ENCODE measurements around the gene CACFD1.

Gene CACFD1

DNA sequence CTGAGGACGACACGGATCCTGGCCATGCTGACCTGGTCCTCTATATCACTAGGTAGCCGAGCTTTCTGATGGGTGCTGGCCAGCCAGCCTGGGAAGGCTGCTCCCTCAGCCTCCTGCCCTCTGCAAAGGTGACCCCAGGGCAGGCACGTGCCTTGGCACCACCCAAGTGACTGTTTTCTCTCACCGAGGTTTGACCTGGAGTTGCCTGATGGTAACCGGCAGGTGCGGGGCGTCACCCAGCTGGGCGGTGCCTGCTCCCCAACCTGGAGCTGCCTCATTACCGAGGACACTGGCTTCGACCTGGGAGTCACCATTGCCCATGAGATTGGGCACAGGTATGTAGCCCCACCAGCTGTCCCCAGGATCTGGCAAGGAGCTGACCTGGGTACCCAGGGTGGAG, 33.8 kb upstream of the CACFD1 start:
- H3K36me3 ChIP-seq (ENCODE audit: control insufficient read depth in 1 of 2, insufficient read depth in 2 of 2, low read length in 2 of 2), result no peaks in the 10 kb centered on the region
- peaks cover 4 to 6% of the 10 kb centered on the region in 2 donors for H3K27me3 ChIP-seq (ENCODE audit: control insufficient read depth in 1 of 2, insufficient read depth in 2 of 2, low read length in 2 of 2)
- peaks cover 6 to 17% of the 10 kb centered on the region in 2 donors for H3K4me1 ChIP-seq (ENCODE audit: control insufficient read depth in 1 of 2, insufficient read depth in 2 of 2, low read length in 2 of 2)
- H3K27ac ChIP-seq (ENCODE audit: low read depth, low read length), result no peak overlapping the region
- no peak overlapping the region for H3K4me3 ChIP-seq (ENCODE audit: low read depth in 1 of 2, low read length in 2 of 2)
- H3K9ac ChIP-seq (ENCODE audit: low read depth in 1 of 2, low read length in 2 of 2), result no peak overlapping the region
- H3K9me3 ChIP-seq (ENCODE audit: control insufficient read depth in 1 of 2, low read length in 2 of 2), result no peaks in the 10 kb centered on the region

DNA sequence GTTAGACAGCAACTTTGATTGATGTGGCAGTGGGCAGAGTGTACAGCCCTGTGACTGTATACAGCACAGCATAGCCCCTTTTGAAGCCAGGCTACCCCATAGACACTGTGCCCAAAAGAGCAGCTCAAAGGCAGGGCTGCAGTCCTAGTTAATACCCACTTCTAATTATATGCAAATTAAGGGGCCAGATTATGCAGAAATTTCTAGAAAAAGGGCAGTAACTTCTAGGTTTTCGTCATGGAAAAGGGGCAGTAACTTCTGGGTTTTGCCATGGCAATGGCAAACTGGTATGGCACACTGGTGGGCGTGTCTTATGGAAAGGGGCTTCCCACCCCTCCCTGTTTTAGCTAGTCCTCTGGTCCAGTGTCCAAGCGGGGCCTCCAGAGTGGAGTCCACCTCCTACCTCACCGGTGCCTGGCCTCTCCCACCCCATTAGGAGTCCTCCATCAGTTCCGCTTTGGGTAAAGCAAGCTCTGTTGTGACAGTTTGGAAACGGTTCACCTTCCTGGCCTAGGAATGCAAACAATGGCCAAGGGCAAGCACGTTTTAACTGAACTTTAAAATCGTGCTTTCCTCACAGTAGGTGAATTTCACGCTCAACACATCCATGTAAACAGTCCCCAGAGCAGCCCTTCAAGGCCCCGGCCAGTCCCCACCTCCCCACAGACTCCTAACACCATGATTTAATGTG, 32.0 kb upstream of the CACFD1 start:
- Histone ChIP-seq H3K4me1 (ENCODE audit: control insufficient read depth in 1 of 2, insufficient read depth in 2 of 2, low read length in 2 of 2) (peaks cover 6 to 14% of the 10 kb centered on the region in 2 donors), H3K4me3 (ENCODE audit: low read depth in 1 of 2, low read length in 2 of 2) (no peak overlapping the region)

GRCh38 chr9:133428617-133429101, 31.1 kb upstream of the CACFD1 start:
- H3K4me3 ChIP-seq (ENCODE audit: low read depth in 1 of 2, low read length in 2 of 2), result no peak overlapping the region
- no peak overlapping the region for H3K27ac ChIP-seq (ENCODE audit: low read depth, low read length)
- H3K27me3 ChIP-seq (ENCODE audit: control insufficient read depth in 1 of 2, insufficient read depth in 2 of 2, low read length in 2 of 2), result peaks cover 4 to 6% of the 10 kb centered on the region in 2 donors

More for the DNA sequence above, 32.0 kb upstream of the CACFD1 start:
- Histone ChIP-seq H3K9ac (ENCODE audit: low read depth in 1 of 2, low read length in 2 of 2) (no peak overlapping the region), H3K27me3 (ENCODE audit: control insufficient read depth in 1 of 2, insufficient read depth in 2 of 2, low read length in 2 of 2) (peaks cover 4 to 6% of the 10 kb centered on the region in 2 donors), H3K36me3 (ENCODE audit: control insufficient read depth in 1 of 2, insufficient read depth in 2 of 2, low read length in 2 of 2) (no peaks in the 10 kb centered on the region), H3K27ac (ENCODE audit: low read depth, low read length) (no peak overlapping the region), H3K9me3 (ENCODE audit: control insufficient read depth in 1 of 2, low read length in 2 of 2) (no peaks in the 10 kb centered on the region)

GRCh38 chr9:133429214-133429613, 30.6 kb upstream of the CACFD1 start:
- H3K36me3 ChIP-seq (ENCODE audit: control insufficient read depth in 1 of 2, insufficient read depth in 2 of 2, low read length in 2 of 2), result no peaks in the 10 kb centered on the region
- no peak overlapping the region for H3K4me3 ChIP-seq (ENCODE audit: low read depth in 1 of 2, low read length in 2 of 2)
- H3K27me3 ChIP-seq (ENCODE audit: control insufficient read depth in 1 of 2, insufficient read depth in 2 of 2, low read length in 2 of 2), result peaks cover 4 to 6% of the 10 kb centered on the region in 2 donors

More at GRCh38 chr9:133428617-133429101, 31.1 kb upstream of the CACFD1 start:
- no peaks in the 10 kb centered on the region for H3K9me3 ChIP-seq (ENCODE audit: control insufficient read depth in 1 of 2, low read length in 2 of 2)
- H3K9ac ChIP-seq (ENCODE audit: low read depth in 1 of 2, low read length in 2 of 2), result no peak overlapping the region
- peaks cover 6 to 14% of the 10 kb centered on the region in 2 donors for H3K4me1 ChIP-seq (ENCODE audit: control insufficient read depth in 1 of 2, insufficient read depth in 2 of 2, low read length in 2 of 2)
- H3K36me3 ChIP-seq (ENCODE audit: control insufficient read depth in 1 of 2, insufficient read depth in 2 of 2, low read length in 2 of 2), result no peaks in the 10 kb centered on the region

GRCh38 chr9:133429641-133430161, 30.1 kb upstream of the CACFD1 start:
- peaks cover 4 to 6% of the 10 kb centered on the region in 2 donors for H3K27me3 ChIP-seq (ENCODE audit: control insufficient read depth in 1 of 2, insufficient read depth in 2 of 2, low read length in 2 of 2)
- H3K27ac ChIP-seq (ENCODE audit: low read depth, low read length), result no peak overlapping the region
- H3K9me3 ChIP-seq (ENCODE audit: control insufficient read depth in 1 of 2, low read length in 2 of 2), result no peaks in the 10 kb centered on the region
- H3K36me3 ChIP-seq (ENCODE audit: control insufficient read depth in 1 of 2, insufficient read depth in 2 of 2, low read length in 2 of 2), result no peaks in the 10 kb centered on the region
- H3K4me3 ChIP-seq (ENCODE audit: low read depth in 1 of 2, low read length in 2 of 2), result no peak overlapping the region
- peaks cover 6 to 14% of the 10 kb centered on the region in 2 donors for H3K4me1 ChIP-seq (ENCODE audit: control insufficient read depth in 1 of 2, insufficient read depth in 2 of 2, low read length in 2 of 2)
- H3K9ac ChIP-seq (ENCODE audit: low read depth in 1 of 2, low read length in 2 of 2), result no peak overlapping the region

More at GRCh38 chr9:133429214-133429613, 30.6 kb upstream of the CACFD1 start:
- Histone ChIP-seq H3K4me1 (ENCODE audit: control insufficient read depth in 1 of 2, insufficient read depth in 2 of 2, low read length in 2 of 2) (peaks cover 6 to 14% of the 10 kb centered on the region in 2 donors), H3K9me3 (ENCODE audit: control insufficient read depth in 1 of 2, low read length in 2 of 2) (no peaks in the 10 kb centered on the region), H3K27ac (ENCODE audit: low read depth, low read length) (no peak overlapping the region), H3K9ac (ENCODE audit: low read depth in 1 of 2, low read length in 2 of 2) (no peak overlapping the region)

DNA sequence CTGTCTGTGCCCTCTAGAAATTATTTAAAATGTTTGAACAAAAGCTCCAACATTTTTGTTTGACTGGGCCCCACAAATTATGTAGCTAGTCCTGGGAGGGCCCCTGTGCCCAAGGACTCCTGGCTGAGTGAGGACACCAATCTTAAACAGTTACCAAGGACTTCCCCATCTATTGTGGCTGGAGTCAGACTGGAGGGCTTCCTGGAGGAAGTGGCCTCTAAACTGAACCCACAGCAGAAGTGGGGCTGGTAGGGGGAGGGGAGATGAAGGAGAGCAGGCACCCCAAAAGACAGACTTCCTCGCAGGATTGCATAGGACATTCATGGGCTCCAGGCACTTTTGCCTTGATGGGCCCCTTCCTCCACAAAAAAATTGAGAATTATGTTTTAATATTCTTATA, 29.5 kb upstream of the CACFD1 start:
- H3K9ac ChIP-seq (ENCODE audit: low read depth in 1 of 2, low read length in 2 of 2), result no peak overlapping the region
- no peak overlapping the region for H3K4me3 ChIP-seq (ENCODE audit: low read depth in 1 of 2, low read length in 2 of 2)
- H3K9me3 ChIP-seq (ENCODE audit: control insufficient read depth in 1 of 2, low read length in 2 of 2), result no peaks in the 10 kb centered on the region
- no peaks in the 10 kb centered on the region for H3K36me3 ChIP-seq (ENCODE audit: control insufficient read depth in 1 of 2, insufficient read depth in 2 of 2, low read length in 2 of 2)
- H3K27ac ChIP-seq (ENCODE audit: low read depth, low read length), result no peak overlapping the region
- H3K27me3 ChIP-seq (ENCODE audit: control insufficient read depth in 1 of 2, insufficient read depth in 2 of 2, low read length in 2 of 2), result peaks cover 4 to 6% of the 10 kb centered on the region in 2 donors
- H3K4me1 ChIP-seq (ENCODE audit: control insufficient read depth in 1 of 2, insufficient read depth in 2 of 2, low read length in 2 of 2), result peaks cover 6 to 14% of the 10 kb centered on the region in 2 donors

DNA sequence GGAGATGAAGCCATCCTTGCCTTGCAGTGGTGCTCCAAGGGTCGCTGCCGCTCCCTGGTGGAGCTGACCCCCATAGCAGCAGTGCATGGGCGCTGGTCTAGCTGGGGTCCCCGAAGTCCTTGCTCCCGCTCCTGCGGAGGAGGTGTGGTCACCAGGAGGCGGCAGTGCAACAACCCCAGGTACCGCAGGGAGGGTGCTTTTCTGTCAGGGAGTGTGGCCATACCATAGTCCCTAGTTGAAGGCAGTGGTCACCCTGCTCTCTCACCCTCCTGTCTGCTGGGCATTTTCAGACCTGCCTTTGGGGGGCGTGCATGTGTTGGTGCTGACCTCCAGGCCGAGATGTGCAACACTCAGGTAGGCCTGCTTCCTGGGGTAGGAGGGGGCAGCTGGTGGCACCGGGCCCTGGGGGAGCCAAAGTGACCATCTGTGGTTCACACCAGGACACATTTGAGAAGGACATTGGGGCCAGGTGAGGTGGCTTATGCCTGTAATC, 26.4 kb upstream of the CACFD1 start:
- no peaks in the 10 kb centered on the region for H3K27me3 ChIP-seq (ENCODE audit: control insufficient read depth in 1 of 2, insufficient read depth in 2 of 2, low read length in 2 of 2)
- no peak overlapping the region for H3K9ac ChIP-seq (ENCODE audit: low read depth in 1 of 2, low read length in 2 of 2)
- H3K4me1 ChIP-seq (ENCODE audit: control insufficient read depth in 1 of 2, insufficient read depth in 2 of 2, low read length in 2 of 2), result no peaks in the 10 kb centered on the region
- no peaks in the 10 kb centered on the region for H3K9me3 ChIP-seq (ENCODE audit: control insufficient read depth in 1 of 2, low read length in 2 of 2)
- H3K36me3 ChIP-seq (ENCODE audit: control insufficient read depth in 1 of 2, insufficient read depth in 2 of 2, low read length in 2 of 2), result no peaks in the 10 kb centered on the region
- H3K27ac ChIP-seq (ENCODE audit: low read depth, low read length), result no peak overlapping the region
- H3K4me3 ChIP-seq (ENCODE audit: low read depth in 1 of 2, low read length in 2 of 2), result no peak overlapping the region

GRCh38 chr9:133436681-133437080, 23.1 kb upstream of the CACFD1 start:
- Histone ChIP-seq H3K4me3 (ENCODE audit: low read depth in 1 of 2, low read length in 2 of 2) (no peak overlapping the region), H3K9ac (ENCODE audit: low read depth in 1 of 2, low read length in 2 of 2) (no peak overlapping the region), H3K27me3 (ENCODE audit: control insufficient read depth in 1 of 2, insufficient read depth in 2 of 2, low read length in 2 of 2) (no peaks in the 10 kb centered on the region), H3K27ac (ENCODE audit: low read depth, low read length) (no peak overlapping the region), H3K36me3 (ENCODE audit: control insufficient read depth in 1 of 2, insufficient read depth in 2 of 2, low read length in 2 of 2) (no peaks in the 10 kb centered on the region), H3K9me3 (ENCODE audit: control insufficient read depth in 1 of 2, low read length in 2 of 2) (no peaks in the 10 kb centered on the region), H3K4me1 (ENCODE audit: control insufficient read depth in 1 of 2, insufficient read depth in 2 of 2, low read length in 2 of 2) (no peaks in the 10 kb centered on the region)

DNA sequence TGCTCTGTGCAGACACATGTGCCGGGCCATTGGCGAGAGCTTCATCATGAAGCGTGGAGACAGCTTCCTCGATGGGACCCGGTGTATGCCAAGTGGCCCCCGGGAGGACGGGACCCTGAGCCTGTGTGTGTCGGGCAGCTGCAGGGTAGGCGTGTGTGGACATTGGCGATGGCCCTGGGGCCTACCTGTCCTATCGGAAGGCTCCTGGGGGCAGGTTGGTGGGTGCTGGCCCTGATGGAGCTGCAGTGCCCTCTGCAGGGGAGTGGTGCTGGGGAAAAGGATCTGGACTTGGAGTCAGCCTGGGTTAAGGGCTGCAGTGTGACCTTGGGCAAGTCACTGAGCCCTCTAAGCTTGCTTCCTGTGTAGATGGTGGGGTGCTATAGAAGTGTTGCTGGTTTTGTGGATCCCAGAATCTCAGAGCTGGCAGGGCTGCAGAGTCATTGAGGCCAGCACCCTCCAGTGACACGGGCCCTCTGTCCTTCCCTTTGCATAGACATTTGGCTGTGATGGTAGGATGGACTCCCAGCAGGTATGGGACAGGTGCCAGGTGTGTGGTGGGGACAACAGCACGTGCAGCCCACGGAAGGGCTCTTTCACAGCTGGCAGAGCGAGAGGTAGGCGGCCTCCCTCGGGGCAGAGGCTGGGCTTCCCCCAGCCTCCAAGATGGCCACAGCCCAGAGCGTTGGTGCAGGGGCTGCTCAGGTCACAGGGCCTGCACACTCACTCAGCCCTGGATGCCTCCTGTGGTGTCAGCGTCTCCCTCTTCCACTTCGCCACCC, 21.8 kb upstream of the CACFD1 start:
- Histone ChIP-seq H3K4me3 (ENCODE audit: low read depth in 1 of 2, low read length in 2 of 2) (no peak overlapping the region), H3K4me1 (ENCODE audit: control insufficient read depth in 1 of 2, insufficient read depth in 2 of 2, low read length in 2 of 2) (no peaks in the 10 kb centered on the region)

DNA sequence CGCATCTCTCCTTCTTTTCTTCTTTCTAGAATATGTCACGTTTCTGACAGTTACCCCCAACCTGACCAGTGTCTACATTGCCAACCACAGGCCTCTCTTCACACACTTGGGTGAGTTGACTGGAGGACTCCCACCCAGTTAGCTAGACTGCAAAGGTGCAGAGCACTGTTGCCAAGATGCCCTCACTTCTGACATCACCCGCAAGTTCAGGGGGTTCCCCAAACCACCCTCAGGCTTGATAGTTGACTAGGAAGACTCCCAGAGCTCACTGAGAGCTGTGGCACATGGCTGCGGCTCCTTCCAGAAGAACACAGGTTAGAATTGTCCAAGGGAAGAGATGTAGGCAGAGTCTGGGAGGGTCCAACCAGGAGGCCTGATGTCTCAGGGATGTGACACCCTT, 20.4 kb upstream of the CACFD1 start:
- Histone ChIP-seq H3K9me3 (ENCODE audit: control insufficient read depth in 1 of 2, low read length in 2 of 2) (no peaks in the 10 kb centered on the region), H3K27me3 (ENCODE audit: control insufficient read depth in 1 of 2, insufficient read depth in 2 of 2, low read length in 2 of 2) (no peaks in the 10 kb centered on the region), H3K4me3 (ENCODE audit: low read depth in 1 of 2, low read length in 2 of 2) (no peak overlapping the region), H3K4me1 (ENCODE audit: control insufficient read depth in 1 of 2, insufficient read depth in 2 of 2, low read length in 2 of 2) (no peaks in the 10 kb centered on the region), H3K9ac (ENCODE audit: low read depth in 1 of 2, low read length in 2 of 2) (no peak overlapping the region), H3K36me3 (ENCODE audit: control insufficient read depth in 1 of 2, insufficient read depth in 2 of 2, low read length in 2 of 2) (no peaks in the 10 kb centered on the region), H3K27ac (ENCODE audit: low read depth, low read length) (no peak overlapping the region)

More for the DNA sequence above, 21.8 kb upstream of the CACFD1 start:
- Histone ChIP-seq H3K9me3 (ENCODE audit: control insufficient read depth in 1 of 2, low read length in 2 of 2) (no peaks in the 10 kb centered on the region), H3K9ac (ENCODE audit: low read depth in 1 of 2, low read length in 2 of 2) (no peak overlapping the region), H3K27me3 (ENCODE audit: control insufficient read depth in 1 of 2, insufficient read depth in 2 of 2, low read length in 2 of 2) (no peaks in the 10 kb centered on the region), H3K27ac (ENCODE audit: low read depth, low read length) (no peak overlapping the region), H3K36me3 (ENCODE audit: control insufficient read depth in 1 of 2, insufficient read depth in 2 of 2, low read length in 2 of 2) (no peaks in the 10 kb centered on the region)
